Eye (tissue), 1 donor: ENCODE results near the gene MEIS1.
A peak's percentile ranks its signal among the peaks of the same experiment; 100 is the strongest.

ENCODE experiments used
- DNase-seq: peaks from one replicate; pipeline ENCODE4 v3.0.0-alpha.2; 2015

Gene MEIS1

DNA sequence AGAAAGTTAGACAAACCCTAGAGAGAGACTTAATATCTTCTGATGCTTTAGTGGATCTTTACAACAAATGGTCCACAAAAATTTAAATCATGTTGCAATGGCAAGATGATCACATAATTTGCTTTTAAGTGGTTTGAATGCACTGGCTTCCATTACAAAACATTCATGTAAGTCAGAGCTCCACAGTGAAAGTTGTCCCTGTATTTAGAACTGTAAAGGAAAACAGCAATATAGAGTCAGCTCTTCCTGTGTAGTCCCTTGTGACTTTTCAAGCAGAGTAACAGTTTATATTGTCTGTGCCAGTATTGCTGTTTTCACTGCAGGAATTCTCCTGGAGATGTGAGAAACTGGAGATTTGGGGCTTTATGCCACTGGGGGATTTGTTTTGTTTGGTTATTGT lies 77.7 kb downstream of the MEIS1 start:
- DNase-seq, result no peak

DNA sequence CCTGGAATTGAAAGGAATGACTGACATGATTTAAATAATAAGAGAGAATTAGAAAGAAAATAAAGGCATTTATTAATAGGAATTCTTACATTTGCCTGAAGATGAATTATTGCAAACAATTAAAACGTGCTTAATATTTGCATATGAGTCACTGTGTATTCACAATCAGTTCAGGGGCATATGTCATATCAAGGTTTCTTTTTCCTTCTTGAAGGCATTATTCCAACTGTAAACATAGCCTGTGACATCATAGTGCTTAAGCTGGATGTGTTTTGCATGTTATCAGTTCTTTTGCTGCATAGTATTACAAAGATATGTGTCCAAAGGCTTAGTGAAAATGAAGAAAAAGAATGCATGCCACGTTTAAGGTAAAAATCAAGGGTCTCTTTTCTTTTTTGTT lies 80.8 kb downstream of the MEIS1 start:
- DNase-seq, result no peak

DNA sequence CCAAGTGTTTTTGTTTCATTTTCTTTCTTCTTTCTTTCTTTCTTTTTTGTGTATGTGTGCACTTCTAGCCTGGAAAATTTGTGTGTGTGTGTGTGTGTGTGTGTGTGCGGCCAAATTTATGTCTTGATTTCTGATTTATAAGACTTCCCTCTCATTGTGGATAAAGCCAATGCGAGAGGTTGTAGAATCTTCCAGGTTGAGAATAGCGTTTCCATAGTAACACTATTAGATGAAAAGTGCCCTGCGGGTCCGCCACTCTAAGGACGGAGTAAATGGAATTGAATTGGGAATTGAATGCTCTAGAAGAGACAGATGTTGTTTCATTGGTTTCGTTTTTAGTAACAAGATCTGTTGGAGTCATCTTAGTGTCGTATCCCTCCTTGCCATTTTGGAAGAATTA lies 81.6 kb downstream of the MEIS1 start:
- DNase-seq, result no peak

DNA sequence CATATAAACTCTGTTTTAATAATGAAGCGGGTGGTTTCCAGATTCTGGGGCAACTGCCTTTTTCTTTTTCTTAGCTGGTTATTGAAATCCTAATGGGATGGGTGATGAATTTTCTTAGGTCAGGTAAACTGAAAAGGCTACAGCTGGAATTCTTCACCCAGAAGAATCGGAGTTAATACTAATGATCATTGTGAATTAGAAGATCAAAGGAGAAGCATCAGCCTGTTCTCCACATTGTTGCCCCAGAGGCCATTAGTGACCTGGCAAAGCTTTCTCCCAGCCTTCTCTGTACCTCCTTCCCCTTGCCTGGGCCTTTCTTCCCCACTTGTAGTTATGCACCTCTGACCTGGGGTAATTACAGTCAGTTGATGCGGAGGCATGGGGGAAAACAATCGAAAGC lies 82.8 kb downstream of the MEIS1 start:
- DNase-seq, result peak; percentile 88

DNA sequence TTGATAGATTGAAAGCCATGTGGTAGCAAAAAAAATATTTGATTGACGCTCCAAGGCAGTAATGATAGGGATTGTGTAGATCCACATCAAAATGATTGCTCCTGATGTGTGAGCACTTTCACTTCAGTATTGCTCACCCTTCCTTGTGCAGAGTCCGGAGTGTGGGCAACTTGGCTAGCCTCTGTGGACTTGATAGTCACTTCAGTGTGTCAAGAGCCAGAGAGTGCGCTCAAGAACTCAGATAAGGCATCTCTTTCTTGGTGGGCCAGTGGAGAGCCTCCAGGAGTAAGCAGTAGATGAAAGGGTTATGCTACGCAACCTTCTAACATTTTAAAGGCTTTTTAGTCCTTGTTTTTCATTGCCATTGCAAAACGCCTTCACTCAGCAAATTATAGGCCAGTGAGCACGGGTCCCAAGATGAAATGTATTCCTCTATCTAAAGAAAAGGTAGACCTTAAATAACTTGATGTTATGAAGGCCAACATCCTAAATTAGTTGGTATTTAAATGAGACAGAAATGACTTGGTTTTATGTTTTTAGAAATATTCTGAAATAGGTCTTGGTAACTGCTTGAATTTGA lies 84.4 kb downstream of the MEIS1 start:
- no peak for DNase-seq

DNA sequence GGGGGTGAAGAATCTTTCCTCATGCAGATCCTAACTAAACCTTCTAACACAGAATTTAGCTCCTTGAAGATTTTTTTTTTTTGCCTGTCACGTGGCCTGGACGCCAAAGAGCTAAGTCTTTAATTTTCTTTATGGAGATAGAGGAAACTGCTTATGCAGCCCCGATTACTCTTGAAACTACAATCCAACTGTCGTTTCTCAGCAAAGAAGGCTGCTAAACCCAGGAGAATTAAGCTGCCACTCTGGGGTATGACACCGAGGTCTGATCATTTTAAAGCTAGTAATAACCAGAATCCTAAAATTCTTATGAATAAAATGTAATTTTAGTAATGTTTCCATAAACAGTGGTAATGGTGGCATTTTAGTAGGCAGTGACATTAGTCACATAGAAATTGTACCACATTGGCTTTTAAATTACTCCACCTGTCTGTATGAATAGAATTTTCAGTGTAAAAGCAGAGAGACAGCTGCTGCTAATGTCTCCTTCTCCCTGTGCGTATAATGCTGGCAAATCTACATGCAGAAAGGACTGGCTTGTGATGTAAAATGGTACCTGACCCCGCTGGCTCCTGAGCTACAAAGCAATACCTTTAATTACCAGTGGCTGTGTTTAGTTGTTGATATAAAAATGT lies 86.5 kb downstream of the MEIS1 start:
- no peak for DNase-seq

DNA sequence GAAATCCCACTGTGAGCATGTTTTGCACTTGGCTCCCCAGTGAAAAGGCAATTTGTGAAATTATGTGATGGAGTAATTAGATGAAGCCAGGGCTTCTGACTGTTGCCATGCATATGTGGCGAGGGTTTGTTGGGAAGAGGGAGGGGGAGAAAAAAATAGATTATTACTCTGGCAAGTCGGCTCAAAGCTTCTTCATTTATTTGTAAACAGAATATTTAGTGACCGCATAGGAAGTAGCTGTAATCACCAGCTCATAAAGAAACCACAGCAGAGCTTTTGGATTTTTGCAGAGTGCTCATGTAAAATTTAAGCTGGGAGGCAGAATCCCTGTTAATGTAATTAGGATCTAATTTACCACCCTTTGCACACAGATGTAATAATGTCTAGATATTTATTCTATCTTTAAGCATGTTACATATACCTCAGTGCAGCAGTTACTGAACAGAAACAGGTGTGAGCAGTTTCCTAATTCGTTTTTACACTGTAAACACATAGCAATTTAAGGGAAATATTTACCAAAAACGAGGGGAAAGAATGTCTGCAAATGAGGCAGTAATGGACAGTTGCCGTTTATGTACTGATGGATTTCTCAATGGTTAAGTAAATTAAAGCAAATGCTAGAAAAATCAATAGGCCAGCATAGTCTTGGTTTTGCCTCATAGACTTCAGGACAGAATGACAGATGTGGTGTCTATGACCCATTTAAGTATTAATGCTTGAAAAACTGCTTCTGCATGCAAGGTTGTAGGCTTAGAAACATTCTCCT lies 87.9 kb downstream of the MEIS1 start:
- no peak for DNase-seq

DNA sequence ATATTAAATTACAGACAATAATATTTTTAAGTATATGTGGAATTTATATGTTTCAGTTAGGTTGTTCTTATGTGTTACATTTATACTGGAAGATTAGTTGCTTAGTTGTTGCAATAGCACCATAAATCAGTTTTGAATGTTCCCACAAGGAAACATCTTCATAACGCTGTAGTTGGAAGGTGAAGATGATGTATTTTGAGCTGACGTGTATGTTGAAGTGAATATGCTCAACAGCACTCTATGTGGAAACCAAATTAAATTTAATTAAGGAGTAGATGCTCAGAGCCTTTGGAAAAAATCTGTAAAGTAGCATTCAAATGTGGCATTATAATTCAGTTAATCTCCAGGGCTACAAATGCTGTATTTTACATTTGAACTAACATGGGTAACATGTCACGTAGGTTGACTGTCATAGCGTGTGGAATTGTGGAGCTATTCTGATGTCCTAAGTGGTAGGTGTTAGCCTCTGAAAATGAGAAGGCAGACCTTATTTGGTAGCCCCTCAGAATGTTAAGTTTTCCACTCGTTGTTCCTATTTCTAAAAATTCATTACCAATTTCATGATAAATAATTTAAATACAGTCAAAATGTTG lies 88.5 kb downstream of the MEIS1 start:
- DNase-seq, result no peak

DNA sequence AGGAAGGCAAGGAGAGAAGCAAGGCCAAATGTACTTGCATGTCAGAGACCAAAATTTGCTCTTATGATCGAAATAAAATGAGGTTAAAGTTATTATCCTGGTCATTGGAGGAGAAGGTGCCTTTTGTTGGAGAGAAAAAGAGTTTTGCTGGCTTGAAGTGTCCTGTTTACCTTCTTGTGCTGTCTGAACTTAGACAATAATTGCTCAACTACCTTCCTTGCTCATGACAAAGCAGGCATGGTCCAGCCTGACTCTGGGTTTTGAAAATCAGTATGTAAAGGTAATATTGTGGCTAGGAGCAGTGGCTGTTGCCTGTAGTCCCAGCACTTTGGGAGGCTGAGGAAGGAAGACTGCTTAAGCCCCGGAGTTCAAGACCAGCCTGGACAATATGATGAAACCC lies 89.1 kb downstream of the MEIS1 start:
- DNase-seq, result no peak

DNA sequence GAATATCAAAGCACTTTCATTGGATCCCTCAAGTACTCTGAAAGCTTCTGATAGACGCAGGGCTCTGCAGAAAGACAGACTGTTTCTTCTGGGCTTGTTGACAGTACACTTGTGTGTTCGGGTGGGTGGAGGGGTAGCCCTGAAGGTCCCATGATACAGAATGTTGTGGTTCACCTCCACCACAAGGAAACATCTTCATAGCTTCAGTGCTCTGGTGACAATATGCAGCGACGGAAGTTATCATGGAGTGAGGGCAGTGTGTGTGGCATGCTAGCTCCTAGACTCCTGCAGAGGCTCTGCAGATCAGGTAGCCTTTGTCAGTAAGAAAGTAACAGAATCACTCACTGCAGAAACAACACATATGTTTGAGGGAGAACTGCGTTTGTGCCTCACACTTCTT lies 90.7 kb downstream of the MEIS1 start:
- no peak for DNase-seq

DNA sequence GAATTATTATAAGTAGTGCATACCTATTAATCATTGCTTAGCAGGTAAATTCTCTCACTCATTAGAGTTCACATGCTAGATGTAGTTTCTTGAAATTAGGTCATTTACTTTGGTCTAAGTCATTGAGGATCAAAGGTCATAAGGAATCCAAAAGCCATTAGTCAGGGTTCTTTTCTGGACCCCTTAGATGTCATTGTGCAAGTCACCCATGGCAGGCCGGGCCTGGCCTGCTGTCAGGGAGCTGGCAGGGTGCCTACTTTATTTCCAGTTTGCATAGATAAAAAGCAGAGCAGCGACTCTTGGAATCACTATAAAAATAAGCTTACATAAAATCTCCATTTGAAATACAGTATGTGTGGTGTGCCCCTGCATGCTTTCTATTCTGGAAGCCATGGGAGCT lies 91.3 kb downstream of the MEIS1 start:
- DNase-seq, result no peak

DNA sequence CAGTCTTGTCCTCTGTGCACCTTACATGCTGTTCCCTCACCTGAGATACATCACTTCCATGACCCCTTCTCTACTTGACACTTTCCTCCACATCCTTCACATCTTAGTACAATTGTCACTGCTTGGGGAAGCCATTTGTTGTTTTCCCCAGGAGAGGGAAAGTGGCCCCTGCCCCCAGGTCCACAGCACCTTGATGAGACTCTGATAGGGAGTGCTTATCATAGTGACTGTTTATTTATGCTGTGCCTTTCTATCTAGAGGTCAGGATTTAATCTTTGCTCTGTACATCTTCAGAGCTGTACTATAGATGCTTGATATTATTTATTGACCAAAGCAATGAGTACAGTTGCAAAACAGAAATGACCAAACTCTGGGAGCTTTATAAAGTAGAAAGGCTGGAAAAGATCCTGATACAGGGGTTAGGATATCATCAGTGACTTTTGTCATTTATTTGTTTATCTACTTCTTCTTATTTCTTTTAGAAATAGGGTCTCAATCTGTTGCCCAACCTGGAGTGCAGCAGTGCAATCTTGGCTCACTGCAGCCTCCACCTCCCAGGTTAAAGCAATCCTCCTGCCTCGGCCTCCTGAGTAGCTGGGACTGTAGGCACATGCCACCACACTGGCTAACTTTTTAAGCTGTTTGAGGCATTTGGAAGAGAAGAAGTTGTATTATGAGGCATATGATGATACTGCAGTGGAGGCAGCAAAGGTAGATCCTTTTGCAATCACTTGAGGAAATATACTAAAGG lies 94.2 kb downstream of the MEIS1 start:
- DNase-seq, result no peak

DNA sequence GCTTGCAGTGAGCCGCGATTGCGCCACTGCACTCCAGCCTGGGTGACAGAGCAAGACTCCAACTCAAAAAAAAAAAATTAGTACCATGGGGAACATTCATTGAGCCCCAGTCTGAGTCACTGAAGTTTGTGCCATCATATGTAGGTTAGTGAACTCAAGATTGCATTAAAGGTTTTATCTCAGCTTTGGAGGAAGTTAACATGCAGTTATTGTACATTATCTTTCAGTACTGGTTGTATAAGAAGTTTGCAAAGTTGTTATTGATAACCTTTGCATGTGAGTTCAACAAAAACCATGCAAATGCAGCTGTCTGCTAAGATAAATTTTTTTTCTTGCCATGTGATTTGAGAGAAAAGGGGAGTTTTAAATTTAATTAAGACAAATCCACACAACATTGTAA lies 95.7 kb downstream of the MEIS1 start:
- no peak for DNase-seq

DNA sequence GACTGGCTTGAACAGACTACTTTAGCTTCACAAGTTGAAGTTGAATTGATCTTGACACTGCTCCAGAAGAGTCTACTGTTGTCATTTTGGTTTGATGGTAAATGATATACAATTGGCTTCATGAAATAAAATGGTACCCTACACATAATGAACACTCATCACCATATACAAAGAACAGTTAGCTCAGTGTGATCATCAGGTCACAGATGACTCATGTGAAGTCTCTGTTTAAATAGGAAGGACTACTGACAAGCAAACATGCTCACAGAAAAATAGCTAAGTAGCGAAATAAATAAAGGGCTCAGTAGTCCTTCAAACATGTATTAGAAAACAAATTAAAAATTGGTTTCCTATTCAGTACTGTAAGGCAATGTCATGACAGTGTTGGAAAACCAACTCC lies 96.2 kb downstream of the MEIS1 start:
- DNase-seq, result no peak

DNA sequence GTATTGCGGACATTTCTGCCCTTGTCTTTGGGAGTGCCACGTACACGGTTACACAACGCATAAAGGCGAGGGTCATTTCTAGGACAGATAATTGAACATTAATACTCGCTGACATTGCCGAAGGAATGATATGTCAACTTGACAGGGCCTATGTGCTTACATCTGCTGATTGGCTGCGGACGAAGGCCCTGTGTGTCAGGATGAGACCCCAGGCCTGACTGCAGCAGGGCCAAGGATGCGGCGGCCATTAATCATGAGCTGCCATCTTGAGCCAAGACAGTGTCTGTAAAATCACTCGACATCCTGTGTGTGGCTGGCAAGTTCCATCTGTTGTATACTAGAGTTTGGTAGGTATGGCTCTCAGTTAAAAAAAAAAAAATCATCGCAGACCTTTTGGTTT lies 96.6 kb downstream of the MEIS1 start:
- DNase-seq, result peak; percentile 24

DNA sequence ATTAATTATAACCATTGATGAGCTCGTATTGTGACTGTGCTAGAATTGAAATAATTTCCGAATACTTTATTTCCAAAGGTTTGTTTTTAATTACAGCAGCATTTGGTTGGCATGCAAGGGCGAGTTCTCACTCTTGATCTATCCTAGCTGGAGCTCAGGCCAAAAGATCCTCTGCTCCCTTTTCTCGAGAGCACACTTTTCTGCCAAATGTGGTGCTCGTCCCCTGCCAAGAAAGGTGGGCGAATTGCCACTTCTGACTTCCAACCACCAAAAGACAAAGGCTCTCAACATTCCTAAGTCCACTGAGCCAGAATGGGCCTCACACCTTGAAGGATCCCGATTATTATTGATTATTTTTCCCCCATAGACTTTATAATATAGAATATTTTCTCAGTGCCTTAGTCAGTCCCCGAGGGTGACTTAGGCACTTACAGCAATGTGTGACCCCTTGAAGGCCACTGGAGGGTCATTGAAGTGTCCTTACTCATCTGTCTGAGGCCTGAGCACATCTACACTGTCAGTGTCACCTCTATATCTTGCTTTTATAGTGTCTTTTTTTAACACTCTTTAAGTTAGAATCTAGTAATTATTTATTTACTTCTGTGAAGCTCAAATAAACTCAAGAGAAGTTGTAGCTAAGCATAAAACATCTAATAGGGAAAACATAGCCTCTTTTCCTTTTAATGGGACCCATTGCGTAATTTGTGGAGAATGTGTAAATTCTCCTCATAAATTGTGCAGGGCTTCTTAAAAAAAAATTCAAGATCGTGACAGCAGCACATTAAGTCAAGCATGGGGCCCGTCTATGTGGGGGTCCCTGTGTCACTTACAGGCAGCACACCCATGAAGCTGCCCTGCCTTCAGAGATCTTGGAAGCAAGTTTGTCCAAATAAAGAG lies 98.3 kb downstream of the MEIS1 start:
- DNase-seq, result no peak

DNA sequence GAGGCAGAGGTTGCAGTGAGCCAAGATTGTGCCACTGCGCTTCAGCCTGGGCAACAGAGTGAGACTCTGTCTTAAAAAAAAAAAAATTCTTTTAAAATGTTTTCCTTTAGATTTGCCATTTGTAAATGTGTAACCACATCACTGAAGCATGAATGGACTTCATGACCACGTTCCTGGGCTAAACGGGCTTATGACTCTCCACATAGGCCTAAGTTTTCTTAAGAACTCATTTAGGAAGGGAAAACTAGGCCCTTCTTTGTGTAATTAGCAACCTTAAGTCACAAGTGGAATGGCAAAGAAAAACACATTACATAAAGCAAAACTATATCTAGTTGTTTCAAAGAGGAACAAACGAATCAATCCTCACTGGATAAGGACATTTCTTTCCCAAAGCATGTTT lies 99.5 kb downstream of the MEIS1 start:
- DNase-seq, result no peak

DNA sequence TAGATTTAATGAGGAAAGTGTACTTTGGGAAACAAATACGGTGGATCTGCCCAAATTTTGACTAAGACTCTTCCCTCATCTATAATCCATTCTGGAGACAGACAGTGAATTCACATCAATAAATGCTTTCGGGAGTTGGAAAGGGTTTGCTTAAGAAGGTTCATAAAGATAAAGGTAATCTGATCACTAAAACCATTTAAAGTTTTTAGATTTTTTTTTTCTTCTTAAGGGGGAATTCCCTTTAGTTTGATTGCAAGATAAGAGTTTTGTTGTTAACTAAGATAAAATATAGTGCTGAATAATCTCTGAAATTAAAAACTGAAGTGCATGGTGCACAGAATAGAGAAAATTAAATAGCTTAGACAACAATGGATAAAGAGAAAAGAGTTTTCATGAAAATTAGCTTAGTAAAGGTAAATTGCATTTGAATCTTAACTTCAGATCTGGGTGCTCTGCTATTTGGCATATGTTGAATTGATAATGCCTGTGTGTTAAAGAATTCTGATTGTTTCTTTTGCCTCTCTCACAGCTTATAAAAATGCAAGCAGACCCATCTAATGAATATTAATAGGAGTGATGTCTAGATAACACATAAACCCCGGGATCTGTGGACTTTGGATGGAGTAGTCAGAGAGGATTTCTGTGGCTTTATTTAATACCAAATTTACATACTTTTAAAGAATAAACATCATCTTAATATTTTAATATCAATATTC lies 100.8 kb downstream of the MEIS1 start:
- DNase-seq, result no peak

DNA sequence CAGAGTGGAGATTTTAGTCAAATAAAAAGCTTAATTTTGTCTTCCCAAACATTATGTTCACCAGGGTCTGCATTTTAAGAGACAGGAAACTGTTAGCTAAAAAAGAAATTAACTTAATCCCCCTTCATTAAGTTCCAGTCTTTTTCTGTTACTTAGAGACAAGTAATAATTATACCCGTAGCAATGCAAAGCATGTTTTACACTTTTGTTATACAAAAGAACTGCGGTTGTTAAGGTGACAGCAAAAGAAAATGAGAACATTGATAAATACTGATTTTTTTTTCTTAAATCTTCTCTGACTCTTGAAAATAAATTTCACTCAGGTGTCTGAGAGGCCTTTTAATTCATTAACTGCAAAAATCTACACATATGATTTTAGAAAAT lies 101.4 kb downstream of the MEIS1 start:
- DNase-seq, result no peak

DNA sequence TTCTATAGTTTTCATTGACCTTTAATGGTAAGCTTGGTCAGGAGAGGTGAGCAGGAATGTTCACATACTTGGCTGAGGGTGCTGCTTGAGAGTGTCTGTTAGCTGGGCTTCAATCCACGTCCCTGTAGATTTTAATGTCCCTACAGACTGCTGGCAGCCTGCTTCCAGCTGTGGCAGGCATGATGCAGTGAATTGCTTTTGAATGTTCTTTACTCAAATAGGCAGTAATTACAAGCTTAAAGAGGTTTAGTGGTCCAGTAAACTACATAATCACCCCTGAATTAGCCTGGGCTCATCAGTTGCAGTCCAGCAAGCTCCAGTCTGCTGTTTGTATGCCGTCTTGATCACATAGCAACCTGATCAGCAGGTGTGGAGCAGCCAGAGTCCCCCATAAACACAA lies 102.1 kb downstream of the MEIS1 start:
- DNase-seq, result peak; percentile 73

DNA sequence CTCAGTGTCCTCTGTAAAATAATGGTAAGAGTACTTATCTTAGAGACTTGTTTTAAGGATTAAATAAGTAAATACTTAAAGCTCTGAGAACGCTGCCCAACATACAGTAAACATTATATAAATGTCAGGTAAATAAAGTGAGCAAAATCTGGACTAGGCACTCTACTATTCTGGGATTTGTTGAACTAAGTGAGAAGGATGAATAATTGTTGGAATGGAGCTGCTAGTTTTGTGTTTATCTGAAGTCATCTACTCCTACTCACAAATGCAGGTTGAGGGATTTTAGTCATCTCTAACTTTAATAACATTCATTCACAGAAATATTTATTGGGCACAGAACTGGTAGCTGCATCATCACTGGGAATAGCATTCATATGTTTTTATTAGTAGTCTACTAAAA lies 103.4 kb downstream of the MEIS1 start:
- no peak for DNase-seq

DNA sequence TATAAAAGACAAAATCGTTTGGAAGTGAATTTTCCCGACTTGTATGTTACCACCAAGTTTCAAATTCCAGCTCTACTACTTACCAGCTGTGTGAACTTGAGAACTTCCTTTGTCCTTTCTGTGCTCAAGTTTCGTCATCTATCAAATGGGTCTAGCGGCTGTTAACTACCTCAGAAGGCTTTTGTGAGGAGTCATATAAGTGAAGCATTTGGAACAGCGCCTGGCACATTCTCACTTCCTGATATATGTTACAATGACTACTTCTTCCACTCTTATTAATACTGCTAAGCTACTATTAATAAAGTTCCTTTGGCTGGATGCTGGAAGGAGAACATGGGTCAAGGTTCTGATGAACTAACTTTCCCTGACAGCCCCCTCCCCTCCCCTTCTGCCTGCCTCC lies 104.5 kb downstream of the MEIS1 start:
- no peak for DNase-seq
